Upper lobe of right lung (tissue), 1 donor: ENCODE measurements around the gene INS. TPM values are rescaled to one million over a fixed set of nuclear protein-coding genes. Genes with fewer than 3 reads are reported as not detected.
A peak's percentile ranks its signal among the peaks of the same experiment; 100 is the strongest.

Experiments used
- ATAC-seq: fragments of 200-7000 bp; cut with Tn5 transposase; one replicate; pipeline ENCODE4 v1.9.1; 2020; ENCODE audit warnings: mild to moderate bottlenecking, moderate library complexity
- DNase-seq: peaks from one replicate; pipeline ENCODE4 v3.0.0-alpha.2; 2020
- H3K27ac ChIP-seq: fragments of 200-600 bp; one replicate; pipeline ENCODE4 v1.8.0; 2022
- H3K27me3 ChIP-seq: fragments of 200-600 bp; one replicate; pipeline ENCODE4 v1.8.0; 2022; ENCODE audit warnings: mild to moderate bottlenecking
- H3K36me3 ChIP-seq: fragments of 200-600 bp; one replicate; pipeline ENCODE4 v1.8.0; 2022
- H3K4me1 ChIP-seq: fragments of 200-600 bp; one replicate; pipeline ENCODE4 v1.8.0; 2022
- H3K4me3 ChIP-seq: fragments of 200-600 bp; one replicate; pipeline ENCODE4 v1.8.0; 2022; ENCODE audit warnings: mild to moderate bottlenecking
- H3K9me3 ChIP-seq: fragments of 200-600 bp; one replicate; pipeline ENCODE4 v1.8.0; 2022
- intact Hi-C: fragments of 100-400 bp; cut with DNase I; formaldehyde crosslinking; loops from one replicate; pipeline ENCODE4 v1.11.0; 2022
- long read RNA-seq: library from polyadenylated mRNA; unstranded; transcript quantifications from one replicate; pipeline ENCODE4 v2.0.0, GENCODE V29; 2021
- total RNA-seq: library from RNA; stranded (reverse); fragmentation: NEBNext Ultra II Directional; extraction: Animal tissue kit (Norgen Biotek cat#: 25700); gene quantifications from one replicate; pipeline ENCODE4 v1.2.1, GENCODE V29; 2021
- TF ChIP-seq, protein P1 (sequence below): fragments of 200-600 bp; IDR thresholded peaks from one replicate; pipeline ENCODE4 v1.8.0; 2022; ENCODE audit warnings: antibody characterized with exemption
- donor health status: DM: no; HTN: yes; CAD: no; lungs with severe emphysema.

INS gene
- not detected for total RNA-seq
- long read RNA-seq = 0 reads

DNA sequence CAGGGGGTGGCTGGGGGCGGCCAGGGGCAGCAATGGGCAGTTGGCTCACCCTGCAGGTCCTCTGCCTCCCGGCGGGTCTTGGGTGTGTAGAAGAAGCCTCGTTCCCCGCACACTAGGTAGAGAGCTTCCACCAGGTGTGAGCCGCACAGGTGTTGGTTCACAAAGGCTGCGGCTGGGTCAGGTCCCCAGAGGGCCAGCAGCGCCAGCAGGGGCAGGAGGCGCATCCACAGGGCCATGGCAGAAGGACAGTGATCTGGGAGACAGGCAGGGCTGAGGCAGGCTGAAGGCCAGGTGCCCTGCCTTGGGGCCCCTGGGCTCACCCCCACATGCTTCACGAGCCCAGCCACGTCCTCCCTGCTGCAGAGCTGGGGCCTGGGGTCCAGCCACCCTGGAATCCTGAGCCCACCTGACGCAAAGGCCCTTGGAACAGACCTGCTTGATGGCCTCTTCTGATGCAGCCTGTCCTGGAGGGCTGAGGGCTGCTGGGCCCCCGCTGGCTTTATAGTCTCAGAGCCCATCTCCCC lies at the start of gene INS:
TSS of gene INS (minus strand) at position 474 of the 524 bp plus-strand sequence. CDS start at position 236, 238 bp downstream.
- TF ChIP-seq, protein P1, sequence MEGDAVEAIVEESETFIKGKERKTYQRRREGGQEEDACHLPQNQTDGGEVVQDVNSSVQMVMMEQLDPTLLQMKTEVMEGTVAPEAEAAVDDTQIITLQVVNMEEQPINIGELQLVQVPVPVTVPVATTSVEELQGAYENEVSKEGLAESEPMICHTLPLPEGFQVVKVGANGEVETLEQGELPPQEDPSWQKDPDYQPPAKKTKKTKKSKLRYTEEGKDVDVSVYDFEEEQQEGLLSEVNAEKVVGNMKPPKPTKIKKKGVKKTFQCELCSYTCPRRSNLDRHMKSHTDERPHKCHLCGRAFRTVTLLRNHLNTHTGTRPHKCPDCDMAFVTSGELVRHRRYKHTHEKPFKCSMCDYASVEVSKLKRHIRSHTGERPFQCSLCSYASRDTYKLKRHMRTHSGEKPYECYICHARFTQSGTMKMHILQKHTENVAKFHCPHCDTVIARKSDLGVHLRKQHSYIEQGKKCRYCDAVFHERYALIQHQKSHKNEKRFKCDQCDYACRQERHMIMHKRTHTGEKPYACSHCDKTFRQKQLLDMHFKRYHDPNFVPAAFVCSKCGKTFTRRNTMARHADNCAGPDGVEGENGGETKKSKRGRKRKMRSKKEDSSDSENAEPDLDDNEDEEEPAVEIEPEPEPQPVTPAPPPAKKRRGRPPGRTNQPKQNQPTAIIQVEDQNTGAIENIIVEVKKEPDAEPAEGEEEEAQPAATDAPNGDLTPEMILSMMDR = no peak
- DNase-seq = no peak
- H3K4me3 ChIP-seq = no peak within 1 kb of the TSS
- no peaks in the 10 kb centered on the region for H3K36me3 ChIP-seq
- H3K4me1 ChIP-seq = no peaks in the 10 kb centered on the region
- intact Hi-C loops = no loop called here
- peaks cover 37% of the 10 kb centered on the region for H3K27me3 ChIP-seq
- no peak within 1 kb of the TSS for H3K27ac ChIP-seq
- ATAC-seq = no peak
- no peaks in the 10 kb centered on the region for H3K9me3 ChIP-seq

DNA sequence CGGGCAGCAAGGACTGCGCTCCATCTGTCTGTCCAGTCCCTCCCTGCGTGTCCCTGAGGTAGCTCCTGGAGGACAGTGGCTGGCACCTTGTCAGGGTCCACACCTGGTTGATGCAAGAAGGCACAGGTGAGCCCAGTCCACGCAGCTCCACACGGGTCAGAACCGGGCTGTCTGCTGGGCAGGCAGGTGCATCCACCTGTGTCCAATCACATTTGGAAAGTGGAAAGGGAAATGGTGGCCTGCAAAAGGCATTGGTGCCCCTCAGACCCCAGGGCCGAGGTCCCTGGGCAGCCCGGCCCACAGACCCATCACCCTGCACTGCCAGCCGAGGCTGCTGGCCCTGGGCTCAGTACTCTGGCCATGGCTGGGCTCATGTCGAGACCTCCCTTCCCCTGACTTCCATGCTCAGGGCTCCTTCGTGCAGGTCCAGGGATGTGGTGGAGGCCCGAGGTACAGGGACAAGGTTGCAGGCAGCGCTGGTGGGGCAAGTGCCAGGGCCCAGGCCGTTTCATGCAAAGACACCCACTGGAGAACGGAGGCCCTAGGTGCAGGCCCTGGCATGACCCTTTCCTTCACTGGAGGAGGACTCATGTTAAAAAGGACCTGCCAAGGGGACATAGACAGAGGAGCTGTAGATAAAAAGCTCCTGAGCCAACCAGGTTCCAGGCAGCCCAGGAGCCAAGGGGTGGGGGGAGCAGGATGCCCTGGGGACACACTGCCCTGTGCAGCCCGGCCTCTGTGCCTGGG lies 49.5 kb upstream of the INS start:
- no peak overlapping the region for H3K4me3 ChIP-seq
- TF ChIP-seq, protein P1 = no peak
- H3K9me3 ChIP-seq = no peaks in the 10 kb centered on the region
- H3K36me3 ChIP-seq = no peaks in the 10 kb centered on the region
- H3K27ac ChIP-seq = no peak overlapping the region
- H3K4me1 ChIP-seq = no peaks in the 10 kb centered on the region
- no peaks in the 10 kb centered on the region for H3K27me3 ChIP-seq
- no peak for ATAC-seq
- peak; percentile 53 for DNase-seq
- intact Hi-C loops = no loop called here

DNA sequence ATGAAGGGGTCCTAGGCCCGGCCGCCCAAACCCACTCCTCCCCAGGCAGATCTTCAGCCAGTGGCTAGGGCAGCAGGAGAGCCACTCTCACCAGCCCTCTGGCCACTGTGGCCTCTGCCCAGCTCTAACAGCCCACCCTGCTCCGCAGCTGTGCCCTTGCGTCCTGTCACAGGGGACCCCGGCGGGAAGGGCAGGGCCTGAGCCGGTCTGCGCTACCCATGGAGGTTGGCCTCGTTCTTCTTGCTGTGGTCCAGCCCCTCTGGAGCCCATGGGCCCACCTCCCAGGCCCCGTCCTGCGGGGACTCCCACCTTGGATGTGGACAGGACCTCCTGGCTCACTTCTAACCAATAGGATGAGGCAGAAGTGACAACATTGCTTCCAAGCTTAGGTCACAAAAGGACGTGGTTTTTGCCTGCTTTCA lies 48.9 kb upstream of the INS start:
- TF ChIP-seq, protein P1 = no peak
- DNase-seq = peak; percentile 41
- no peak for ATAC-seq
- no peak overlapping the region for H3K27ac ChIP-seq
- no peaks in the 10 kb centered on the region for H3K9me3 ChIP-seq
- intact Hi-C loops = no loop called here
- no peak overlapping the region for H3K4me3 ChIP-seq
- no peaks in the 10 kb centered on the region for H3K36me3 ChIP-seq
- no peaks in the 10 kb centered on the region for H3K27me3 ChIP-seq
- no peaks in the 10 kb centered on the region for H3K4me1 ChIP-seq

DNA sequence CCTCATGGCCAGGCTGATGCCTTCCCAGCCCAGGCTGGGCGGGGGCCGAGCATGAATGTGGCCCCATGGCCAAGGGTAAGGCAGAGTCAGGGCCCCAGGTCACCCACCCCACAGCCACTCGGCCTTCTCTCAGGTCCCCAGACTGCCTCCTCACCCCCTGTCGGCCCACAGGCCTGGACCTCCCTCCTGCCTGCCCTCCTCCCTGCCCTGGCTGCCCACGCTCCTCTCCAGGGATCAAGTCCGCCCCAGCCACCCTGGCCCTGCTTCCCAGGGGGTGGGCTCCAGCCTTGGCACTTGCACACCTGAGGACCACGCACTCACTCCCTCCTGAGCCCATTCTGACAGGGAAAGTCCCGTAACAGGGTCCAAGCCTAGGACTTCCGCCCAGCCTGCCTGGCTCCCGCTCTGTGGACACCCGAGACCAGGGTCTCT lies 48.4 kb upstream of the INS start:
- DNase-seq (peak; percentile 59), ATAC-seq (no peak)
- TF ChIP-seq, protein P1 = no peak
- H3K27me3 ChIP-seq = no peaks in the 10 kb centered on the region
- H3K4me1 ChIP-seq = no peaks in the 10 kb centered on the region
- intact Hi-C loops = no loop called here
- no peaks in the 10 kb centered on the region for H3K36me3 ChIP-seq
- no peak overlapping the region for H3K27ac ChIP-seq
- no peaks in the 10 kb centered on the region for H3K9me3 ChIP-seq
- no peak overlapping the region for H3K4me3 ChIP-seq

DNA sequence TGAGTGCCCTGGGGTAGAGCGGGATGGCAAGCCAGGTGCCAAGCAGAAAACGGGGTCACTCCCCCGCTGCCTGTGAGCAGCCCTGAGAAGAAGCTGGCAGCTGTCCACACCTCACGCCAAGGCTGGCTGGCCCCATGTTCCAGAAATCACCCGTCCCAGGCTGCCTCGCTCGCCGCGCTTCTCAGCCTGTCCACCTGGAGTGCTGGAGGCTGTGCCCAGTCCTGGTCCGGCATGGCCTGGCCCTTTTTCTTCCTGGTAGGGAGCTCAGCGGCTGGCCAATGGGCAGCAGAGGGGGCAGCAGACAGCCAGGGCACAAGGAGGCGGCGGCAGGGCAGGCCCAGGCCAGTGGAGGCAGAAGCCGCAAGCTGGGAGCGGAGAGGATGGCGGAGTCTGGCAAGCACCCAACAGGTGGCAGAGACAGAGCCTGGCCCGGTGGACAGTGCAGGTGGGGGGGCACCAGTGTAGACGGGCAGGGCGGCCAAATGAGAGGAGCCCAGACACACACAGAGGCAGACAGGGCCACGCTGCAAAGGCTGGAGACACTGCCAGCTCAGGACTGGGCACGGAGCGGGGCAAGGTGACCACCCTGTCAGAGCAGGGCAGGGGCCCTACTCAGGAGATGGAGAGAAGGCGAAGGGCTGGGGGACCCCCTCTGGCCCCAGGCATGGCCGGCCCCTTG lies 47.8 kb upstream of the INS start:
- no peaks in the 10 kb centered on the region for H3K27me3 ChIP-seq
- no peak overlapping the region for H3K4me3 ChIP-seq
- TF ChIP-seq, protein P1 = no peak
- no peaks in the 10 kb centered on the region for H3K36me3 ChIP-seq
- DNase-seq (peak; percentile 63), ATAC-seq (no peak)
- no peaks in the 10 kb centered on the region for H3K9me3 ChIP-seq
- intact Hi-C loops = no loop called here
- H3K4me1 ChIP-seq = no peaks in the 10 kb centered on the region
- no peak overlapping the region for H3K27ac ChIP-seq
